Activated CD4-positive, CD25-positive, alpha-beta regulatory T cell treated with anti-CD3 and anti-CD28 coated beads, Interleukin-2, amount 50 U/mL, for 16 hours (primary cell): ENCODE results near the gene IGF1R.

Experiments used
- DNase-seq: peaks from one replicate; pipeline ENCODE4 v3.0.0-alpha.2; 2020; ENCODE audit warnings: low read depth, low spot score

IGF1R gene

DNA sequence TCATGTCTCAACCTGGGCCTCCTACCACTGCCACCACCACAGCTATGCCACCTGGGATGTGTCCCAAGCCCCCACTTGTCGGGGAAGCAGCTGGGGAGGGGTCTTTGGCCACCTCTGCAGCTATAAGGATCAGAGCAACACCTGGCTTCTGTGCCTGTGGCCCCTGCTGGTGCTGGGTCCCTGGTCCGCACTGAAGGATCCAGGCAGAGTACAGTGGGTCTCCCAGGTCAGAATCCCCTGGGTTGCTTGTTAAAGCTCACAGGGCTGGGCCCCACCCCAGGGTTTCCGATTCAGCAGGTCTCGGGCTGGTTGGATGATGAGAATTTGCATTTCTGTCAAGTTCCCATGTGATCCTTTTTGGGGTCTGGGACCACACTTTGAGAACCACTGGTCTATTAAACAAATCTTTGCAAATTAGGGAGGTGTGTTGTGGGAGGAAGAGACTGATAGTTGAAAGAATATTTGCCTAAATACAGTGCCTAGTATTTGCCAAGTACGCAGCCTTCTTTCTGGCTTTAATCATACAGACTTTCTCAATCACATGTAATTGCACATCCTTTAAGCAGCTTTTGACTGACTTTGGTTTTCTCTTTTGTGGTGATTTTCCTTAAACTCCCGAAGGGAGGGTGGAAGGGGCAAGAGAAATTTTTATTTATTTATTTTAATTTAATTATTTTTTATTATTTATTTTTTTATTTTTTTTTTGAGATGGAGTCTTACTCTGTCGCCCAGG lies 127.3 kb downstream of the IGF1R start:
- DNase-seq, result no peak

DNA sequence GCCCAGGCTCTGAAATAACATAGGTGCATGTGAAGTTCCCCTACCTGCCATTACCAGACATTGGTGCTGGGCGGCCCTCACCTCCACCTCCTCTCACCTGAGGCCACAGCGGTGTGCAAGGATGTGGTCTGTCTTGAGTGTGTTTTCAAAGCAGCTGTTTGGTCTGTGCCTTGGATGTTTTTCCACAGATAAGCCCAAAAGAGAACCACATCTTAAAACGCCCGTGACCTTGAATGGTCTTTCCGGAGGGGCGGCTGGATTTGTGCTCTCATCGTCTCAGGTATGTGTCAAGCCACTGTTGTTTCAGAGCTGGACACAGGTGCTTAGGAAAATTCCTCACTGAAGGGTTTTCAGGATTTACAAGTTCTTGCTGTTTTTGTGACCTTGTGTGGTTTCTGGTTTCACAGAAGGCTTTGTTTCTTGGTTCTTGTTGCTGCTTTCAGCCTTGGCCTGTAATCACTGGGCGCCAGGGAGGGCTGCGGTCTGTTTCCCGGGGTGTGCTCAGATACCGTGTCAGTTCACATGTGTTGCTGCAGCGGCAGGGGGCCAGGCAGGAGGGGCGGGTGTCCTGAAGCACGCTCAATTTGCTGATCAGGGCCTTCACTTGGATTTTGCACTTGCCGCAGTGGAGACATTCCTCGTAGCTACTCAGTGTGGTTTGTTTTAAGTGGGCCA lies 128.4 kb downstream of the IGF1R start:
- DNase-seq, result no peak

DNA sequence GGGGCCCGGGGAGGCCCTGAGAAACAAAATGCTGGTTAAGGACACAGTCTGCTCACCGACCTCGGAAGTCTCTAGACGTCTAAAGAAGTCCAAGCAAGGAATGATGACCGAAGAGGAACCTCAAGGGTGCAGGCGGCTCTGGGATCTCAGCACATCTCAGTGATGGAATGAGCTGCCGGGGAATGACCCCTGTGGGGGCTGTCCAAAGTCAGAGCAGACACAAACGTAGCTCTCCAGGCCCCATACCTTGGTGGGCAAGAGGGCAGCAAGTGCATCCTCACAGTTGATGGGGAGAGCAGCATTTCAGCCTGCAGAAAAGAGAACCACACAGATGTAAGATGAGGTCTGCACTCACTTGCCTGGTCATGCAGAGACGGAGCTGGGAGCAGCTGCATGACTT lies 129.1 kb downstream of the IGF1R start:
- DNase-seq, result no peak

DNA sequence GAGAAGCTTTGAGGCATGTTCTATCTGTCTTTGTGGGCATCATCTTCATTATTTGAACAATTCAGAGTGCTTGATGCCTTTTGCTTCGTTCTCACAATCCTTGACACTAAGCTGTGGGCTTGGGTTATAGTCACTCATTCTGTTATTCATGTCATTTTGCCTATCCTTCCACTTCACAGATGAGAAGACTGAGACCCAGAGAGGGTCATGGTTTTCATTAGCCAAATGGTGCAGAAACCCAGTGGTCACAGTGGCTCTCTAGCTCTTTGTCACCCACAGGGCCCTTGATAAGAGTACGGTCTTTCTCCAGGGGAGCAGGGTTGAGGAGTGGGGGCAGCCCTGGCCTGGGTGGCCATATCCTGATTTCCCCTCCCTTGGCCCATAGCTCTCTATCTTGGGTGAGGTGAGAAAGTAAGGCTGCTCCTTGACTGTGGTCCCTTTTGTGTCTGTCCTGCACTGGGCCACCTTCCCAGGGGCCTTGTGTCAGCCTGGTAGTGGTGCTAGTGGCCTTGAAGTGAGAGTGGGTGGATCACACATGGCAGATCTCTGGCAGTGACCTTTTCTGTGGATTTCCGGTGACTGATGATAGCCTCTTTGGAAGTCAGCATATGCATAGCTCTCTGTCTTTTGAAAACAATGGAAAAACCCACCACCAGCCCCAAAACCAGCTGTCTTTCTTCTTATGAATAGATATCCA lies 130.1 kb downstream of the IGF1R start:
- no peak for DNase-seq

- DNase-seq, result no peak
Observed at GRCh38 chr15:98778960-98779359, 130.6 kb downstream of the IGF1R start.

- peak; percentile 12 for DNase-seq
Observed at GRCh38 chr15:98779463-98780071, 131.2 kb downstream of the IGF1R start.

GRCh38 chr15:98781838-98782237 lies 133.5 kb downstream of the IGF1R start:
- DNase-seq, result no peak

DNA sequence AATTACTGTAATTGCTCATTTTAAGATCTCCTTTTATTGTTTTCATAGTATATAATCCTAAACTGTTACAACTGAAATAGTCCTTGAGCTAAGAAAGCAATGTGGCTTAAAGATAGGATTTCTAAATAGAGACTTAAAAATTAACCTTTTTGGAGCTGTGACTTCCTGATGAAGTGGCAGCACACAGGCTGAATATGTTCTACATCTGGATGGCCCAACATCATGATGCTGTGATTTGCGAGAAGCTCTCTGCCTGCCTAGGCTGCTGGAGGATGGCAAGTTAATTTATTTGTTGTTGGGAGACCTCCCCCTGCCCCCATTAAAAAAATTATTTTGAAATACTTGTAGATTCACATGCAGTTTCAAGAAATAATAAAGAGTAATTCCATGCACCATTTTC lies 134.5 kb downstream of the IGF1R start:
- no peak for DNase-seq

DNA sequence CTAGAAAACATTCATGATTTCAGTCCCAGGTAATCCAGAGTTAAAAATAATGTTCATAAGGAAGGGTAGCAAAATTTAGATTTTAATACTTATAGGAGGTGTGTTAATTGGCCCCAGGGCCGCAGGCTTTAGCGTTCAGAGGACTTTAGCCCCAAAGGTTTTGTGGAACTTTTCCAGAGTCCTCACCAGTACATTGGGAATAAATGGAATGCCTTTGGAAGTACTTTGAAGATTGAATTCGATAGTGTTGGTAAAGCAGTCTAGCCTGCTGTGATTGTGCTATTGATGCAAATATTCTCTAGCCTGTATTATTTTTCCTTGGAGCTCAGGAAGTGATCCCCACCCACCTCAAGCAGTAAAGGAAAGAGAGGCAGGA lies 137.1 kb downstream of the IGF1R start:
- DNase-seq, result no peak

DNA sequence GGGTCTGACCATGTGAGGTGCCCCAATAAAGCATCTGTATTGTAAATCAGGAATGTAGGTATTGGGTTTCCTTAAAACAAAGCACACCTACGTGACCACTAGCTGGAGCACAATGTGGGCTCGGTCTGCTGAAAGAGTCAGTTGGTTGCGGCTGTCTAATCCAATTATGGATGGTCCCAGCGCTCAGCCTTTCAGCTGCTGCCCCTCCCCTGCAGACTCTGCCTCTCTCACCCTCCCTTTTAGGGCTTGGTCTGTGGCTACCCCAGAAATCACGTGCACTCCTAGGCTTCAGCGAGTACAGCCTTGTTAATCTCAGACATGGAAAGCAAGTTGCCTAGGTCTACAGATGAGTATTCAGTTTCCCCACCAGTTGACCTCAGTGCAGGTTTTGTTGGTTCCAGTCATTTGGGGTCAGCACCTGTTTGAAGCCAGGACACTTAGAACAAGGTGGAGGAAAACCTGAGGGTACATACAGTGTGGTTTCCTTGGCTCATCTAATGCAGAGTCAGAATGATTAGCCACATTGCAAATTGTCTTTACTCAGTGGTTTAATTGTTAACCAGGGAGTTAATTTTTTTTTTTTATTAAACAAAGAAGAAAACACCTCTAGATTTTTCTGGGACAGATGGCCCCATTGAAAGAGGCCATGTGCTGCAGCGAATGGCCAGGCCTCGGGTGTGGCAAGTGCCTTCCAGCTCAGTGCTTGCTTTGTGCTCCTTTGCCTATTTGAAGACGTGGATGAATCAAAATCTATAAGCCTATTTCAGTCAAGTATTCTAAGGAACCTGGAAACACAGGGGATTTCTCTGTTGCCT lies 137.7 kb downstream of the IGF1R start:
- DNase-seq, result no peak

DNA sequence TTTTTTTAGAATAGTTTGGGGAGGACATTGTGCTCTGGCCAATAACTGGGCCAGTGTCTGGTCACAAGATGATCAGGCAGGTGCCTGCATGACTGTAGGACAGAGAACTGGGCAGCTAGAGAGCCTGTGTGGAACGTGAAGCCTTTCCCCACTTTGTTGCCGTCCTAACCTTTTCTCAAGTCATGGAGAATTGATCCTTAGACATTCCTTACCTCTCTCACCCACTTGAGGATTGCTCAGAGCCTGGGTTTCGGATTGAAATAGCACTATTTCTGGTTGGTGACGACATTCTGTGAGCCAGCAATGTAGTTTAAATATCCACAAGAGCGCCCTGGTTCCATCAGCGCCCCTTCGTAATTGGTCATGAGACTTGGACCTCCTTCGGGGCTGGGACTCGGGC lies 138.4 kb downstream of the IGF1R start:
- DNase-seq, result no peak

DNA sequence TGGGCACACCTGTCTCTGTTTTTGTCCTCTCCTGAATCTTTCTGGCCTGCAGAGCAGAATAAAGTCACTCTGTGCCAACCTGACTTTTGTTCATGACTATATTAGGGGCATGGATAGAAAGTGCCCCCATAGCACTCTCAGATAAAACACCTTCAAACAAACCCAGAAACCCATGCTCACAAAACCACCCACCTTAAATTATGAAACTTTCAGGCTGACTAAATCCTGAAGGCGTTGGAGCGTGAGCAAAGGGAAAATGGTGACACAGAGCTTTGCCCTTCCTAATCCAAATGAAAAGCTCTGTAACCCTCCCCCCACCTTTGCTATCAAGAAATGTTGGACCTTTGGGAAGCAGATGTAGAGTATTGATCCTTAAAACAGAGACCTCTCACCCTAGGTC lies 138.9 kb downstream of the IGF1R start:
- DNase-seq, result no peak

GRCh38 chr15:98787936-98788757 lies 139.8 kb downstream of the IGF1R start:
- no peak for DNase-seq

- no peak for DNase-seq
Observed at GRCh38 chr15:98789020-98789419, 140.7 kb downstream of the IGF1R start.

- DNase-seq, result no peak
Observed at GRCh38 chr15:98790270-98790669, 141.9 kb downstream of the IGF1R start.

DNA sequence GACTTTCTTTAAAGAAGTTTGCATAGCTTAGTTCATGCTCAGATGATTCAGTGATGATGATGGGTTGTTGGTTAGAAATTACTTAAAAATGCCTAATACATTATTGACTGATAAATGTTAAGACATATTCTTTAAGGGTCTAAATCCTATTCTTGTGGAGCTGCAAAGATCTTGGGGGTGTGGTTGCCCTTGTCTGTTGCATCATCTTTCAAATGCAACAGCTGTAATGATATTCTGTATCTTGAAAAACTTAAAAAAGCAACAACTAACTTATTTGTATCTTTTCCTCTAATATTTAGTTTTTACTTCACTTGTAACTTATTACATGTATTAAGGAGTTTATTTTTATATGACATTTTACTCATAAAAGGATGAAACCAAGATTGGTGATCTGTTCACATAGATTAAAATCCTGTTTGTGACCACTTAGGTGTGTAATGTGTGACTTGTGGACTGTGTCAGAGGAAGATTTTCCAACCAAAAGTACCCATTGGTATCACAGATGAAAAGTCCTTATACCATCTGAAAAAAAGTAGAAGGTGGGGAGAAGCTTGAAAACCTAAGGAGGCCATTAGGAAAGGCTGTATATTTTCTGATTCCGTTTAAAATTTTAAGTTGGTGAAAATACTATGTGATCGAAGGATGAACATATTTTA lies 142.8 kb downstream of the IGF1R start:
- DNase-seq, result no peak

- DNase-seq, result no peak
Observed at GRCh38 chr15:98792117-98792516, 143.8 kb downstream of the IGF1R start.

- DNase-seq, result no peak
Observed at GRCh38 chr15:98794211-98794610, 145.9 kb downstream of the IGF1R start.

GRCh38 chr15:98794748-98795147 lies 146.4 kb downstream of the IGF1R start:
- no peak for DNase-seq

- DNase-seq, result no peak
Observed at GRCh38 chr15:98795980-98796379, 147.6 kb downstream of the IGF1R start.
